Fibroblast of lung (primary cell): ENCODE results near the gene RBM25. TPM values are rescaled to one million over a fixed set of nuclear protein-coding genes. Genes with fewer than 3 reads are reported as not detected.
A peak's percentile ranks its signal among the peaks of the same experiment; 100 is the strongest.

Experiments
- DNase-seq, 2 donors: peaks; one replicate each; pipeline versions ENCODE4 v3.0.0 to v3.0.0-alpha.2; 2010; ENCODE audit warnings: low read depth in 2 of 2
- H2AFZ ChIP-seq: 2 replicates; pipeline ENCODE4 v1.5.1; 2012; ENCODE audit warnings: low read length, control low read depth, inconsistent platforms
- H3K27ac ChIP-seq: 2 replicates; pipeline ENCODE4 v1.5.1; 2011; ENCODE audit warnings: low read length, control low read depth; ENCODE audit not compliant: insufficient read depth
- H3K27me3 ChIP-seq: 2 replicates; pipeline ENCODE4 v1.5.1; 2011; ENCODE audit warnings: mild to moderate bottlenecking, low read length; ENCODE audit not compliant: control insufficient read depth, insufficient read depth
- H3K36me3 ChIP-seq: 2 replicates; pipeline ENCODE4 v1.5.1; 2011; ENCODE audit warnings: low read length; ENCODE audit not compliant: control insufficient read depth, insufficient read depth
- H3K4me1 ChIP-seq: 2 replicates; pipeline ENCODE4 v1.5.1; 2011; ENCODE audit warnings: low read length; ENCODE audit not compliant: control insufficient read depth, insufficient read depth; ENCODE audit errors: extremely low read depth
- H3K4me2 ChIP-seq: 2 replicates; pipeline ENCODE4 v1.5.1; 2011; ENCODE audit warnings: low read length, control low read depth; ENCODE audit not compliant: insufficient read depth; ENCODE audit errors: extremely low read depth
- H3K4me3 ChIP-seq, 4 experiments: fragments of 200-600 bp in 1 of 4; sonication (generic) in 1 of 4; replicated peaks in 1 of 4; 2 replicates each; pipeline ENCODE4 v1.5.1; 2011 to 2016; ENCODE audit warnings: low read length in 4 of 4, low read depth in 3 of 4, mild to moderate bottlenecking in 3 of 4, control low read depth in 2 of 4, inconsistent platforms in 1 of 4, mixed read lengths in 1 of 4; ENCODE audit not compliant: insufficient read depth in 1 of 4; ENCODE audit errors: control extremely low read depth in 1 of 4
- H3K79me2 ChIP-seq: 2 replicates; pipeline ENCODE4 v1.5.1; 2012; ENCODE audit warnings: mild to moderate bottlenecking, low read length, inconsistent platforms; ENCODE audit not compliant: control insufficient read depth, insufficient read depth
- H3K9ac ChIP-seq: 2 replicates; pipeline ENCODE4 v1.5.1; 2011; ENCODE audit warnings: mild to moderate bottlenecking, low read length, control low read depth; ENCODE audit not compliant: insufficient read depth
- H3K9me3 ChIP-seq: 2 replicates; pipeline ENCODE4 v1.5.1; 2012; ENCODE audit warnings: low read depth, low read length; ENCODE audit not compliant: control insufficient read depth, insufficient read depth
- H4K20me1 ChIP-seq: 2 replicates; pipeline ENCODE4 v1.5.1; 2011; ENCODE audit warnings: low read length; ENCODE audit not compliant: control insufficient read depth, insufficient read depth; ENCODE audit errors: extremely low read depth
- EZH2 ChIP-seq: IDR thresholded peaks from 2 replicates; pipeline ENCODE4 v1.5.1; 2012; ENCODE audit warnings: low read length, control low read depth, mild to moderate bottlenecking; ENCODE audit errors: missing control alignments
- polyA plus RNA-seq, 2 donors: library from polyadenylated mRNA; depleted of rRNA in 1 of 2; stranded (reverse) in 1 of 2; unstranded in 1 of 2; fragments of >200 nt; gene quantifications; 2 replicates each; pipeline ENCODE4 v1.2.1, GENCODE V29; 2011 to 2012; ENCODE audit warnings: missing spikeins in 1 of 2
- total RNA-seq: library from RNA; depleted of rRNA; stranded (reverse); fragments of >200 nt; gene quantifications from 2 replicates; pipeline ENCODE4 v1.2.1, GENCODE V29; 2014
- TF ChIP-seq, protein P1 (sequence below), 2 donors: IDR thresholded peaks in 1 of 2; conservative IDR thresholded peaks in 1 of 2; 1 replicate in 1 of 2; 2 replicates in 1 of 2; pipeline ENCODE4 v1.5.1; 2011 to 2012; ENCODE audit warnings: low read length in 2 of 2, control low read depth in 1 of 2, inconsistent platforms in 1 of 2, low read depth in 1 of 2, mild to moderate bottlenecking in 1 of 2

RBM25 gene
- total and polyA plus RNA-seq, 2 donors (not counting 1 experiment from before 2014, with no cell fraction given) = 25.4 to 42.5 TPM

DNA sequence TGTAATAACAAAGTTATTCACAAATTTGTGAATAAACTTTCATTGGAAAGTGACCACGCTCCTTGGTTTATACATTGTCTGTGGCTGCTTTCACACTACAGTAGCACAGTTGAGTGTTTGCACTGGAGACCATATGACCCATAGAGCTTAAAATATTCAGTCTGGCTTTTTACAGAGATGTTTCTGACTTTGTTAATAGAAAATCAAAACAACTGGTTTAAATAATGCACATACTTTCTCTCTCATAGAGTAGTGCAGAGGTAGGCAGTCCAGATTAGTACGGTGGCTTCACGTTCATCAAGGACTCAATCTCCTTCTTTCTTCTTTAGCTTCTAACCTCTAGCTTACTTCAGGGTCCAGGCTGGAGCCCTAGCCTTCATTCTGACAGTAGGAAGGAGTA lies 114.2 kb downstream of the RBM25 start:
- no peaks in the 10 kb centered on the region for H3K36me3 ChIP-seq
- no peaks in the 10 kb centered on the region for H3K27me3 ChIP-seq
- H3K9me3 ChIP-seq = no peaks in the 10 kb centered on the region
- no peak overlapping the region for H3K9ac ChIP-seq
- H3K27ac ChIP-seq = no peak overlapping the region
- H3K4me3 ChIP-seq = no peak overlapping the region
- no peaks in the 10 kb centered on the region for H4K20me1 ChIP-seq
- no peak for TF ChIP-seq EZH2
- TF ChIP-seq, protein P1, sequence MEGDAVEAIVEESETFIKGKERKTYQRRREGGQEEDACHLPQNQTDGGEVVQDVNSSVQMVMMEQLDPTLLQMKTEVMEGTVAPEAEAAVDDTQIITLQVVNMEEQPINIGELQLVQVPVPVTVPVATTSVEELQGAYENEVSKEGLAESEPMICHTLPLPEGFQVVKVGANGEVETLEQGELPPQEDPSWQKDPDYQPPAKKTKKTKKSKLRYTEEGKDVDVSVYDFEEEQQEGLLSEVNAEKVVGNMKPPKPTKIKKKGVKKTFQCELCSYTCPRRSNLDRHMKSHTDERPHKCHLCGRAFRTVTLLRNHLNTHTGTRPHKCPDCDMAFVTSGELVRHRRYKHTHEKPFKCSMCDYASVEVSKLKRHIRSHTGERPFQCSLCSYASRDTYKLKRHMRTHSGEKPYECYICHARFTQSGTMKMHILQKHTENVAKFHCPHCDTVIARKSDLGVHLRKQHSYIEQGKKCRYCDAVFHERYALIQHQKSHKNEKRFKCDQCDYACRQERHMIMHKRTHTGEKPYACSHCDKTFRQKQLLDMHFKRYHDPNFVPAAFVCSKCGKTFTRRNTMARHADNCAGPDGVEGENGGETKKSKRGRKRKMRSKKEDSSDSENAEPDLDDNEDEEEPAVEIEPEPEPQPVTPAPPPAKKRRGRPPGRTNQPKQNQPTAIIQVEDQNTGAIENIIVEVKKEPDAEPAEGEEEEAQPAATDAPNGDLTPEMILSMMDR (conservative IDR thresholded peaks at IDR 0.05 in 1 of 2, IDR thresholded peaks at IDR 0.05 in 1 of 2; ENCODE audit: low read depth in 1 of 2, low read length in 2 of 2) = no peak
- no peak overlapping the region for H2AFZ ChIP-seq
- H3K79me2 ChIP-seq = no peaks in the 10 kb centered on the region
- DNase-seq = no peak
- no peaks in the 10 kb centered on the region for H3K4me1 ChIP-seq
- no peak overlapping the region for H3K4me2 ChIP-seq

DNA sequence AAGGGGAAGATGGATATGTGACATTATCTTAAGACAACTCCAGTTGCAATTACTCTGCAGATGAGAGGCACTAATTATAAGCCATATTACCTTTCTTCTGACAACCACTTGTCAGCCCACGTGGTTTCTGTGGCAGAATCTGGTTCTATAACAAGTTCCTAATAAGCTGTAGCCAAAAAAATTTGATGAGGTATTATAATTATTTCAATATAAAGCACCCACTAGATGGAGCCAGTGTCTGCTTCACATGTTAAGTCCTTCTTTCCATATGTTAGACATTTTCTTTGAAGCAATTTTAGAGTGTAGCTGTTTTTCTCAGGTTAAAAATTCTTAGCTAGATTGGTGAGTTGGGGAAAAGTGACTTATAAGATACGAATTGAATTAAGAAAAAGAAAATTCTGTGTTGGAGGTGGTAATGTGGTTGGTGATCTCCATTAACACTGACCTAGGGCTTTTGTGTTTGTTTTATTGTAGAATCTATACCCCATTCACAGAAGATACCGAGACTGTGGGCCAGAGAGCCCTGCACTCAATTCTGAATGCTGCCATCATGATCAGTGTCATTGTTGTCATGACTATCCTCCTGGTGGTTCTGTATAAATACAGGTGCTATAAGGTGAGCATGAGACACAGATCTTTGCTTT lies 114.9 kb downstream of the RBM25 start:
- Histone ChIP-seq H3K79me2 (no peaks in the 10 kb centered on the region), H3K27me3 (no peaks in the 10 kb centered on the region), H3K9ac (no peak overlapping the region), H3K4me1 (no peaks in the 10 kb centered on the region), H4K20me1 (no peaks in the 10 kb centered on the region), H3K36me3 (no peaks in the 10 kb centered on the region), H3K4me3 (no peak overlapping the region), H2AFZ (no peak overlapping the region), H3K9me3 (no peaks in the 10 kb centered on the region), H3K4me2 (no peak overlapping the region), H3K27ac (no peak overlapping the region)
- TF ChIP-seq EZH2 = no peak
- TF ChIP-seq, protein P1 (conservative IDR thresholded peaks at IDR 0.05 in 1 of 2, IDR thresholded peaks at IDR 0.05 in 1 of 2; ENCODE audit: low read depth in 1 of 2, low read length in 2 of 2) = peak; percentile 33 to 54
- DNase-seq = peak; percentile 44 to 79

Other genes starting within 250 kb of the RBM25 start
- 3.6 and 13.7 TPM in 2 replicates for gene DPF3, start 164.4 kb upstream of the RBM25 start, total RNA-seq
- gene DPF3, start 164.4 kb upstream of the RBM25 start, polyA plus RNA-seq = 7.6 and 11.1 TPM in 2 replicates
- gene DCAF4, start 132.1 kb upstream of the RBM25 start, total RNA-seq = 4.9 and 10.2 TPM in 2 replicates
- gene DCAF4, start 132.1 kb upstream of the RBM25 start, polyA plus RNA-seq = 20.0 and 20.7 TPM in 2 replicates
- gene ZFYVE1, start 31.4 kb upstream of the RBM25 start, total RNA-seq = 14.4 and 22.1 TPM in 2 replicates
- 14.9 and 18.8 TPM in 2 replicates for gene ZFYVE1, start 31.4 kb upstream of the RBM25 start, polyA plus RNA-seq
- 53.4 and 53.7 TPM in 2 replicates for gene PSEN1, start 78.0 kb downstream of the RBM25 start, total RNA-seq
- 21.2 and 22.0 TPM in 2 replicates for gene PSEN1, start 78.0 kb downstream of the RBM25 start, polyA plus RNA-seq
- 6.9 and 9.5 TPM in 2 replicates for gene PAPLN, start 179.0 kb downstream of the RBM25 start, total RNA-seq
- gene PAPLN, start 179.0 kb downstream of the RBM25 start, polyA plus RNA-seq = 1.3 and 1.4 TPM in 2 replicates